Activated gamma-delta T cell treated with anti-CD3 and anti-CD28 coated beads, Interleukin-2, amount 50 U/mL, for 16 hours (primary cell): ENCODE results near the gene EREG.

Experiments
- DNase-seq: peaks from one replicate; pipeline ENCODE4 v3.0.0-alpha.2; 2020; ENCODE audit warnings: low read depth

Gene EREG

DNA sequence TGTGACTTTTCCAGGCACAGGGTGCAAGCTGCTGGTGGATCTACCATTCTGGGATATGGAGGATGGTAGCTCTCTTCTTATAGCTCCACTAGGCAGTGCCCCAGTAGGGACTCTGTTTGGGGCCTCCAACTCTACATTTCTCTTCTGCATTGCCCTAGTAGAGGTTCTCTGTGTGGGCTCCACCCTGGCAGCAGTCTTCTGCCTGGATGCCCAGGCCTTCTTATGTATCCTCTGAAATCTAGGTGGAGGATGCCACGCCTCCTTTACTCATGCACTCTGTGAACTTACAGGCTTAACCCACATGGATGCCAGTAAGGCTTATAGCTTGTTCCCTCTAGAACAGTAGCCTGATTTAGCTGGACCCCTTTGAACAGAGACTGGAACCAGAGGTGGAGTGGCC, 20.9 kb upstream of the EREG start:
- DNase-seq, result no peak

DNA sequence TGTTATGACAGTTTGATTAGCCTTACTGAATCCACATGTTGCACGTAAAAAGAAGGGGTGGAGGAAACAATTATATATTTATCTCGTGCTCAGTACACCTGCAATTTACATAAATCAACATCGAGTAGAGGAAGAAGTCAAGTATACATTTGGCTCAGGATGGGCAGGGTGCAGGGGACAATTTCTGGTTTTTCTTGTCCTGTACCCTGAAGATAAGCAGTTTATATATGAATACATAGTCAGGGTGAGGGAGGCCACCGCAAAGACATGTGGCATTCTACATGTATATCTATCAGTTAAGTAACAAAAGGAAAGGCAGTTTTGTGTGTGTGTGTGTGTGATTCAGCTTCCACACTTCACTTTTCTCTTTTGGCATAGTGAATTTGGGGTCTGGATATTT, 11.1 kb upstream of the EREG start:
- DNase-seq, result no peak

DNA sequence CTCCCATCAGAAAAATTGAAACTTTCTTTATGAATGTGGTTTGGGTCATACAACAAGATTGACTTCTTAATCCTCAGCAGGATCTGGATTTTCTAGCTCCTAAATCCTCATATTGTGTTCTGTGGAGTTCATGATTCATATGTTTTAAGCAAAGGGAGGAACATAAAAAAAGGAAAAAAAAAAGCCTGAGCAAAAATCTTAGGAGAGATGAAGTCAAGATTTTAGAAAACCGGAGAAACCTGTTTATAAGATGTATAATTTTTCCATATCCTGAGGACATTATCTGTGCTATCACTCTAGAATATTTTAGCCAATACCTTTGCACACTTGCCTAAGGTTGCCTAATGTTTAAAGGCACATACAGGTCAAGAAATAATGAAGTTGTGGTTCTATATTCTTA, 7.0 kb upstream of the EREG start:
- DNase-seq, result no peak

DNA sequence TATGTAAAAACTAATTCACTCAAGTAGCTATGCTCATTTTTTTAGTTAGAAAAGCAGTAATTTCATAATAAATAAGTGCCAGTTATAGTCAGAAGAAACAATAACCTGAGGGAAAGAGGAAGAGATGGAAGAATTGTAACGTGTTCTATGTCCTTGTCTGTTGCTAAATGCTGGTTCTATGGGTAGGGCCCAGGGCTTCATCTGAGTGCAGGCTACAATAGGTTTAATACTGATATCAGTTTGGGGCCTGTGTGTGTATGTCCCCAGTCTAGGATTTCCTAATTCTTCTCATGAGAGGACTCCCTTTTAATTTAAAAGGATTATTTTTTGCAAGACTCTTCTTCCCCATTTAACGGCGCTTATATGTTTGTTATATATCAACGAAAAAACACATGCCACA, 3.3 kb upstream of the EREG start:
- DNase-seq, result no peak

DNA sequence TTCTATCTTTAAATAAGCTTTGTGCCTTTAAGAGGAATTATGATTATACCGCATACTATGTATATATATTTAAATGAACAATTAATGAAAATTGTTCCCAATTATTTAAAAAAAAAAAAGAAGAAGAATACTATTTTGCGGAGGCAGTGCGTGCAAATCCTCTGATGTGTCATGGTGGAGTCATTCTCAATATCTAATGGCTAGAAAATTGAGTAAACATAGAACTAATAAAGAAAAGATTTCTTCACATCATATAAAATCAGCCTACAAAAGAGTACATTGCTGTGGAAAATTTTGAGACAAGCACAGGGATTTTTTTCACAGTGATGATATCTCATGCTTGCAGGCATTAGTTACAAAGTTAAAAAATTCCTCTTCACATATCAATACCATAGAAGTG, 2.6 kb upstream of the EREG start:
- no peak for DNase-seq

DNA sequence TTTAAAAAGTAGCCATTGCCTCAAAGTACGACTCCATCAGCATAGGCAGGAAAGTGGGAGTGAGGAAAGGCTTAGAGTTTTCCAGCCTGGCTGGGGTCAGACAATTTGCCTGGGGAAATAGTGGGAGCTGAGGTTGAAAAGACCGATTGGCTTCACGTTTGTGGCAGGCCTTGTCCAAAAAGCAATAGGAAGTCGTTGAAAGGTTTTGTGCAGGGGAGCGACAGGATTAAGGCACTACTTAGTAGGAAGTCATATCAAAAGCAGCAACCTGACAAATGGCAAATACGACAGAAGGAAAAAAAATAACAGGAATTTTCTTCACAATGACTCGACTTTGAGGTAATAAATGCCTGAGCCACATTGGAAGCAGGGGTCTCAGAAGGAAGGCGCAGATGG, 691 bp upstream of the EREG start:
- DNase-seq, result no peak

DNA sequence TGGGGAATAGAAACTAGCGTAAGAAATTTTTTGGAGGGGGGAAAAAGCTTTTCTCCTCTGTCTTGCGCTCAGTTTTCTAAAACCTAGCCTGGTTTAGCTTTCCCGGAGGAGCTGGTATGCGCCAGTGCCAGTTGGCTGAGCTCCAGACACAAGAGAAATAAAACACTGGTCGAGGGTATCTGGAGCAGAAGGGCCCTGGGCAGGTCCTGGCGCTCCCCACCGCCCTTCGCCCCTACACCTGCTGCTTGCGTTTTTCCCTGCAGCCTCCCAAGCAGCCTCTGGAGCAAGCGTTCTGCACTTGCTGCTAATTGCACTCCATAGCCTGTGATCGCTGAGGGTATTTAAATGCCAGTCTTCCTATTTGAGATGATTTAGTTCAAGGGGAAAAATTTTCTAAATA, 816 bp downstream of the EREG start:
- no peak for DNase-seq

DNA sequence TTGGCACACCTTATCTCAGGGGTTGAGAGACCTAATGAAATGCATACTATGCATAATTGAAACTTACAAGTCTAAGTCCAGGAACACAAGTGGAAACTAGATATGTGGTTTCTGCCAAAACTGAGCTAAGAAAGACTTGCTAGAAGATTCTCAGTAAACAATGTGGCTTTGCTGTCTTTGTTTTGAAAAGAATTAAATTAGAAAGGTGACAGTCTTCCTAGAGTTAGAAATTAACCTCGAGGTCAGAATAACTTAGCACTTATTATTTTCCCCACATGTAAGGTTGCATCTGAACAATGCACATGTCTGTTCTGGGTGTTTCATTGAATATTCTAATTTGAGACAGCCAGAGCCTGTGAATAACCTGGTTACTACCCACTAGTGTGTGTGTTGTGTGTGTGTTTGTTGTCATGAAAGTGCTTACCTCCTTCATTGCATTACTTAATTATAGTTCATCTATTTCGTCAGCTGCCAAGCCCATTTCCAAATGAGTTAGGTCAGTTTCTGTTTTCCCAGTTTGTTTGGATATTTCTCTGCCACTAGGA, 1.5 kb downstream of the EREG start:
- DNase-seq, result no peak

DNA sequence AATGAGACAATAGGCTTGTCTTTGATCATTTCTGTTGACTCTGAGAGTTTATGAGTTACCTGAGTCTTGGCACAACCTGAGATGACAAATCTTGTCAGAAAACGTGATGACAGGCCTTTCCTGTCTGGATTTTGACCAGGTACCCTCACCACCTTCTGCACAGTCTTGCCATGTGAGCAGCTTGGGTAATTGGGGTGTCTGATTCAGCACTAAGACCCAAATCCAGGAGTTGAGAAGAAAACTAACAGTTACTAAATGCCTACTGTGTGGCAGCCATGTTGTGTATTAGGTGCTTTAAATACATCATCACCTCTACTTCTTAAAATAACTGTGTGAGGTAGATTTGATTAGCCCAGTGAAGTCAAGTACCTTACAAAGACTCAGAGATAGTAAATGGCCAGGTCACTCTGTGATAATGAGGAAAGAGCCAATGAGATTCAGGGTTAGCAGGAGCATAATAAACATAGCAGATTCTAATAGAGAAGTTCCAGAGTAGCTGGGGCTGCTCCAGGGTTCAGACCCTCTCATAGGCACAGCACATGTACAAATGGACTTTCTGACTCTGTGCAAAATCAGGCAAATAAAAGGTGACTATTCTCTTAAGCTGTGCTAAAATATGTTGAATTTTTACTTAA, 2.8 kb downstream of the EREG start:
- DNase-seq, result no peak

DNA sequence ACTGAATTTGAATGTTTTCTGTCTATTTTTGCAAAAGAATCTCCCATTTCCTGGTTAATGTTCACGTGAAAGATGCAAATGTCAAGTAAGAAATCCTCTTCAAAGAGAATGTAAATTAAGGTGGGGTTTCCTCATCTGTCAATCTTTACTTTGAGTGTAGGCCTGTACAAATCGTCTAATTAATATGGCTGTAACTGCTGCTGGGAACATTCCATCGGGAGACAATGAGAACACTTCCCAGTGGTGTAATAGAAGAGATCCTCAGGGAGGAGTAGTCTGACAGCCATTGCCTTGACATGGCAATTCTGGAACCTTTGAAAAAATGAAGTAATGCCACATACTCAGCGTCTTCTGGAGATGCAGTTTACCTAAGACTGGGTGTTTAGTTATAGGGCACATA, 3.7 kb downstream of the EREG start:
- DNase-seq, result no peak

DNA sequence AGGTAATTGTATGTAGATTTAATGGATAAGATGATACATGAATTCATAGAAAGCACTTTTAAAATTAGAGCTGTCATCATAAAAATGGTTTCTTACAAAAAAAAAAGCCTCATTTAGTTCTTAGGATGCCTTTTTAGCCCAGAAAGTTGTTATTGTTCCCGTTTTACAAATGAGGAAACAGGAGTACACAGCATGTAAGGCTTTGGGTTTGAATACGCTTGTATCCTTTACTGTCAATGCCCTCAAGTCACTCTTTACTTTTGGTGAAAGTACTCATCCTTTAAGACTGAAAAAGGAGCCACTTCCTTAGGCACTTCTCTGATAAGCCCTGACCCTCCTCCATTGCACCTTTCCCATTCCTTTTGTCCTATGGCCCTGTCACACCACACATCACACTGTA, 4.9 kb downstream of the EREG start:
- DNase-seq, result no peak

DNA sequence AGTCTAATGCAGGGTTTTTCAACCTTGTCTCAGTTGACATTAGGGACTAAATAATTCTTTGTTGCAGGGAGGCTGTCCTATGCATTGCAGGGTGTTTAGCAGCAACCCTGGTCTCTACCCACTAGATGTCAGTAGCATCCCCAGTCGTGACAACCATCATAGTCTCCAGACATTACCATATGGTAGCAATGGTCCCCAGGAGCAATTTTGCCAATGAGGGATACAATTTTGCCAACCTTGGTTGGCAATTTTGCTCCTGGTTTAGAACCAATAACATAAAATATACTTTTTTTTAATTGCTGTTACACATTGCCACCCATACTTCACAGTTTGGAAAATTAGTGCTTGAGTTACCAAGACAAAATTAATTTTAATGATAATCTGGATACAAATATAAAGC, 6.0 kb downstream of the EREG start:
- no peak for DNase-seq

DNA sequence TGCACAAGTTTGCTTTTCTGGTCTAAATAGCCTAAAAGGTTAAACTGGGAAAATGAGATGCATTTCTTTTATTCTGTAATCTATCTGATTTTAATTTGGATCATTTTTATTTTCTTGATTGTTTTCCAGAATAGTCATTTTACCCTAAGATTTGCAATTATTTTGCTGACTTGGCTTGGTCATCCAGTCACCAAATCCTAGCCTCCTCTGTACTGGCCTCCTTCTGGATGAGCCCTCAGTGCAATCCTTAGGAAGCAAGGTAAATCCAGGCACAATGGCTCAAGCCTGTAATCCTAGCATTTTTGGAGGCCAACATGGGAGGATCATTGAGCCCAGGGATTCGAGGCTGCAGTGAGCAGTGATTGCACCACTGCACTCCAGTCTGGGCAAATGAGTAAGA, 9.2 kb downstream of the EREG start:
- no peak for DNase-seq

DNA sequence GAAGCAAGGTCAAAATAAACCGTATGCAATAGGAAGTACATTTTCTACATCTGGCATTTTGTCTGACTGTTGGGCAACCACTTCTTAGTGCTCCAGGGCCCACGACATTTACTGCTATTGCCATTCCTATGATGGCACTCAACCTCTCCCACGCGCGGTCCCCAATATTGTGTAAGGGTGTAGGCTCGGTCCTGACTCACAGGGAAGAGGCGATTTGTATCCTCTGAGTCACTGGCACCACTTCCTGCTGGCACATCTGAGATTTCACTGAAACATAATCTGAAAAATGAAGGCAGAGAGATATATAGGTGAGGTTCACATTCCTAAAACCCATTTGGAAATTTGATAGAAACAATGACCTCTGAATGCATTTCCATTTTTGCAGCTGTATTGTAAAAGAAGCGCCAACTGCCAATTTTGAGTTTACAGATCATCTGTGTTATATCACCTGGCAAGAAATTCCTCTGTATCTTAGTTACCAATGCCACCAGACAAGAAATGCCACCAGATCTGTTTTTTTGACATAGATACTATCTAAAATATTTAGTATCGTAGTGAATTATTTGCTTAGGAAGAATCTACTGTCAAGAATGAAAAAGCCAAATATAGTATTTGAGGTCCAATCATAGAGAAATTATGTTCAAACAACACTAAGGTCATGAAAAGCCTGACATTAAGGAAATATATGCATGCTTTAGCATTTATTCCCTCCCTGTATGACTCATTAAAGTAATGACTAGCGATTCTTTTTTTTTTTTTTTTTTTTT, 9.8 kb downstream of the EREG start:
- DNase-seq, result no peak

DNA sequence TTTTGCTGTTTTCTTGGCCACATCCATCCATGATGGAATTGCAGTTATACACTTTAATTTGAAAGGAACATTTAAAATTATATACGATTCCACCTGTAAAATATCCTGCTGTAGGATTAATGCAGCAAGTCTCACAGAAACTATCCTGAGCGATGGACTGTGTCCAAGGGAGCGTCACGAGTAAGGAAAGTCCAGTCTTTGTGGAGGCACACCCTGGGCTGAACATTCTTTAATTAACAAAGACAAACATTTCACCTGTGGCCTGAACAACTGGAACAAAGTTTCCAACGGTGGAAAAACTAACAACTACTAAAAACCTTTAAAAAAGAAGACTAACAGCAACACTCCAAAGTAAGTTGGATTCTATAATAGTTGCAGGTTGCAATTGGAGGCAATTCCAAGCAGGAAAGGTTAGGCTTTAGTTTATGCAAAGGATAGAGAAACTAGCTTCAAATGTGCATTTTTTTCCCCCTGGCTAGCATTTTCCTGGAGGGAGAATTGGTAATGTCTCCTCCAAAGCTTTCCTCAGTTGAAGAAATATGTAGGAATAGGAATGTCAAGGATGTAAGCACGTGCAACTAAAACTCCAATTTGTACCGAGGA, 11.0 kb downstream of the EREG start:
- DNase-seq, result no peak

DNA sequence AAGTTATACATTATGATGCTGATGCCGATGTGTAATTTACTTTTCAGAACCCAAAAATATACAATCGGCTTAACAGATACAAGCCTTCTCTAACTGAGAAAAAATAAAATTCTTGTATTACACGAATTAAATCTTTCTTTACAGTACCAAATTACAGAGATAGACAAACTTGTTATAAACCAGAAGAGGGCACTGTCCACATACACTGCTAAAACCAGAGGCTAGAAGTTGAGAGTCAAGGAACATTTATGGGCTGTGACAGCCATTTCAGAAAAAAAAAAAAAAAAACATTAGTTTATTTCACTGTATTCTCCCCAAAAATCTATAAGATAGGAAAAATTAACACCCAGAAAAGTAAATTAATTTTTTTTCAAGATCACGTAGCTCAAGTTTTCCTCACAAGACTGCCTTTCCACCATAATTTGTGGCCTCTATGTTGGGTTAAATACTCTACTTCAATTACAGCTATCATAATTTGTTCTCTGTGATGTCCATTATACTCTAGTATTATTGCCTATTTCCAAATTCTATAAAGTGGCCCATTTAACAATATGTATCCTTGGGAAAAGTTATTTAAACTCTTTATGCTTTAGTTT, 12.0 kb downstream of the EREG start:
- DNase-seq, result no peak

DNA sequence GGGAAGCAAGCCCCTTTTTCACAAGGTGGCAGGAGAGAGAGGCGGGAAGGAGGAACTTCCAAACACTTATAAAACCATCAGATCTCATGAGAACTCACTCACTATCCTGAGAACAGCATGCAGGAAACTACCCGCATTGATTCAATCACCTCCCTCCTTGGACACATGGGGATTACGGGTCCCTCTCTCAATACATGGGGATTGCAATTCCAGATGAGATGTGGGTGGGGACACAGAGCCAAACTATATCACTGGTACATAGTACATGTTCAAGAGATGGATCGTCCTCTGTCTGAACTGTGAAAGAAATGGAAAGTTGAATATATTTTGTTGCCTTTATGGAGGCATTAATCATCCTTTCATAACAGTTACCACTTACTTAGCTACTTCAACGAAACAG, 12.8 kb downstream of the EREG start:
- DNase-seq, result no peak

DNA sequence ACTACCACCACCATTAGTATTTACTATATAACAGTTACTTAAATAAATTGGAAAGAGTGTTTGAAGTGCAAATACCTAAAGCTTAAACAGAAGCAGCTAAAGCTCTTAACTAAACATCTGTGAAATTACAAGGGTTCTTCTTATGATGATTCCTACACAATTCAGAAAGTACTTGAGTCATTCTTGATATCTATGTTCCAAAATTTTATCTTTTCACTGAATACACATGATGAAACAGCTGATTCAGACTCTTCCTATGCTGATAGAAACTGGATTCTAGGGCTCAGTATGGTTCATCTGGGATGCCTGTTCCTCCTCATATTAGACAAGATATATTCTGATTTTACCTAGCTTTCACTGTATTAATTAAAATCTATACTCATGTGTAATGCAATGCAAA, 13.6 kb downstream of the EREG start:
- DNase-seq, result no peak

DNA sequence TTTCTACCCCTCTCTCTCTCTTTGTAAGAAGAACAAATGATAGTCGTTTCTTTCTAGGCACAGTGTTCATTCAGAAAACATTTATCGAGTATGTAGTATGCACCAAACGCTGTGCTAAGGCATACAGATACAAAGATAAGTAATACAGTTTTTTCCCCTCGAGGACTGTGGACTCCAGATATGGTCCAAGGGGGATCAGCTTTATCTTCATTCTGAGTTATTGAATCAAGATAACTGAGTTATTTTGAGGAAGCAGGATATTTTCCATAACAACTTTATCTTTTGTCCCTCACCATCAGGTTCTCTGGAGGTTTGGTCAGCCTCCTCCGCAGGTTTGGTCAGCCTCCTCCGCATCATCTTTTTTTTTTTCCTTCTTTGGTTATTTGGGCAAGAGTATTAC, 15.0 kb downstream of the EREG start:
- no peak for DNase-seq

DNA sequence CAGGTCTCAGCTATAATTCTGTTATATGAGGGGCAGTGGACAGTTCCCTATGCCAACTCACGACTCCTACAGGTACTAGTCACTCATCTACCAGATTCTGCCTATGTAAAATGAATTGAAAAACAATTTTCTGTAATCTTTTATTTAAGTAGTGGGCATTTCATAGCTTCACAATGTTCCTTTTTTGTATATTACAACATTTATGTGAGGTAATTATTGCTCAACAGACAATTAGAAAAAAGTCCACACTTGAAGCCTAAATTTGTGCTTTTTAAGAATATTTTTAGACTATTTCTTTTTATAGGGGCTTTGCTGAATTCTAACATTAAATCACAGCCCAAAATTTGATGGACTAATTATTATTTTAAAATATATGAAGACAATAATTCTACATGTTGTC, 20.4 kb downstream of the EREG start:
- DNase-seq, result no peak

DNA sequence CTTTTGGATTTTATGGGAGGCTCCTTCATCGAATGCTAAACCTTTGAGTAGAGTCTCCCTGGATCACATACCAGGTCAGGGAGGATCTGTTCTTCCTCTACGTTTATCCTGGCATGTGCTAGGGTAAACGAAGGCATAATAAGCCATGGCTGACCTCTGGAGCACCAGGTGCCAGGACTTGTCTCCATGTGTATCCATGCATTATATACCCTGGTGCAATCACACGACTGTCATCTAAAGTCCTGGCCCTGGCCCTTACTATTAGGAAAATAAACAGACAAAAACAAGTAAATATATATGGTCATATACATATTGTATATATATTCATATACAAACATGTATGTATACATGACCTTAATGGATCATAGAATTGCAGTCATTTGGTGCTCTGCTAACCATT, 21.2 kb downstream of the EREG start:
- DNase-seq, result no peak

DNA sequence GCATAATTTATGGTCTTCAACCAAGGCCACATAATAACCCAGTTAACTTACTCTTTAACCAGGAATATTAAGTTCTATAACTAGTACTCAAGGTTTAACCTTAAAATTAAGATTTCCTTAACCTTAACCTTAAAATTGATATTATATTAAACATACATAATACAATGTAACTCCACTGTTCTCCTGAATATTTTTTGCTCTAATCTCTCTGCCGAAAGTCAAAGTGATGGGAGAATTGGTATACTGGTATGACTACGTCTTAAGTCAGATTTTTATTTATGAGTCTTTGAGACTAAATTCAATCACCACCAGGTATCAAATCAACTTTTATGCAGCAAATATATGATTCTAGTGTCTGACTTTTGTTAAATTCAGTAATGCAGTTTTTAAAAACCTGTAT, 22.8 kb downstream of the EREG start:
- DNase-seq, result no peak

DNA sequence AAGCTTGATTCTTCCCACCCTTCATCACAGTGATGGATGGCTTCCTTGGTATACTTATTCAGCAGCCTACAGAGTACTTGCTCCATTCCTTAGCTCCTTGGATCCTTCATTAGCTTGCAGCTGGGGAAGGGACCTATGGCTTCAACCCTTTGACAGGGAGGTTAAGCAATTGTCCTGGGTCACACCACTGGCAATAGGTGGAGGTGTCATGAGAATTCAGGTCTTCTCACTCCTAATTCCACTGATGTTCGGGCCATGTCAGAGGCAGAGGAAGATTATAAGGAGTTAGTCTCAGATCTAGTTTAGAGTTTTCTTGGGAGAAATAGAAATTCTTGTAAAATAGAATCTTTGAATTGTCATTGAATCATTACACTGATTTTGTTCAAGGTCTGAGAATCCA, 24.5 kb downstream of the EREG start:
- no peak for DNase-seq
